HepG2 (cell line): ENCODE measurements around the gene TOX4. TPM values are rescaled to one million over a fixed set of nuclear protein-coding genes. Genes with fewer than 3 reads are reported as not detected.
A peak's percentile ranks its signal among the peaks of the same experiment; 100 is the strongest.

Experiments used
- DNMT1 ChIP-seq: sonication (generic); formaldehyde crosslinking; IDR thresholded peaks from 2 replicates; pipeline ENCODE4 v1.5.1; 2020; ENCODE audit warnings: mild to moderate bottlenecking, missing genetic modification reagents
- KAT7 ChIP-seq: IDR thresholded peaks from 2 replicates; pipeline ENCODE4 v1.6.1; 2018; ENCODE audit warnings: borderline replicate concordance, missing compliant biosample characterization
- PRDM10 ChIP-seq: sonication (generic); formaldehyde crosslinking; IDR thresholded peaks from 2 replicates; pipeline ENCODE4 v1.4.0; 2020; ENCODE audit warnings: low read depth, missing genetic modification reagents
- RNF219 ChIP-seq: sonication (generic); formaldehyde crosslinking; IDR thresholded peaks from 2 replicates; pipeline ENCODE4 v1.5.0; 2020; ENCODE audit warnings: mild to moderate bottlenecking, missing genetic modification reagents
- STAT6 ChIP-seq: sonication (generic); formaldehyde crosslinking; IDR thresholded peaks from 2 replicates; pipeline ENCODE4 v1.4.0; 2020; ENCODE audit warnings: missing genetic modification reagents, mild to moderate bottlenecking, borderline replicate concordance
- TFAP4 ChIP-seq: sonication (generic); IDR thresholded peaks from 2 replicates; pipeline ENCODE4 v1.6.1; 2016; ENCODE audit warnings: low read depth, borderline replicate concordance
- XBP1 ChIP-seq: sonication (generic); formaldehyde crosslinking; IDR thresholded peaks from 2 replicates; pipeline ENCODE4 v1.5.0; 2020; ENCODE audit warnings: missing genetic modification reagents
- ZKSCAN8 ChIP-seq: IDR thresholded peaks from 2 replicates; pipeline ENCODE4 v1.6.1; 2016; ENCODE audit warnings: borderline replicate concordance, missing genetic modification reagents, missing compliant biosample characterization
- ZNF124 ChIP-seq: sonication (generic); formaldehyde crosslinking; IDR thresholded peaks from 2 replicates; pipeline ENCODE4 v1.4.0; 2020; ENCODE audit warnings: missing genetic modification reagents
- ZNF292 ChIP-seq: sonication (generic); formaldehyde crosslinking; IDR thresholded peaks from 2 replicates; pipeline ENCODE4 v1.8.1; 2022; ENCODE audit warnings: mild to moderate bottlenecking, low read depth, missing genetic modification reagents, borderline replicate concordance
- ZNF333 ChIP-seq: sonication (generic); formaldehyde crosslinking; IDR thresholded peaks from 2 replicates; pipeline ENCODE4 v1.4.0; 2020; ENCODE audit warnings: mild to moderate bottlenecking, missing genetic modification reagents, borderline replicate concordance
- ZNF574 ChIP-seq: sonication (generic); formaldehyde crosslinking; IDR thresholded peaks from 2 replicates; pipeline ENCODE4 v1.4.0; 2020; ENCODE audit warnings: missing genetic modification reagents
- ZNF660 ChIP-seq: sonication (generic); formaldehyde crosslinking; IDR thresholded peaks from 2 replicates; pipeline ENCODE4 v1.5.1; 2020; ENCODE audit warnings: mild to moderate bottlenecking, low read depth, missing genetic modification reagents, borderline replicate concordance
- ZNF749 ChIP-seq: sonication (generic); formaldehyde crosslinking; IDR thresholded peaks from 2 replicates; pipeline ENCODE4 v1.8.0; 2022; ENCODE audit warnings: mild to moderate bottlenecking, missing genetic modification reagents, moderate library complexity, borderline replicate concordance
- ZSCAN31 ChIP-seq: sonication (generic); formaldehyde crosslinking; IDR thresholded peaks from 2 replicates; pipeline ENCODE4 v1.5.0; 2020; ENCODE audit warnings: low read depth, mild to moderate bottlenecking, missing genetic modification reagents
- polyA plus RNA-seq, 8 experiments: library from polyadenylated mRNA; depleted of rRNA in 3 of 8; stranded (reverse) in 7 of 8; unstranded in 1 of 8; fragments of >200 nt; fragmentation: Illumina TruSeq in 4 of 8; extraction: Trizol in 4 of 8; gene quantifications; 2 replicates each; pipeline versions ENCODE4 v1.2.1 to v1.2.3, GENCODE V29; 2011 to 2016; ENCODE audit warnings: low read depth in 4 of 8, missing spikeins in 1 of 8, mixed read lengths in 1 of 8; ENCODE audit not compliant: insufficient read depth in 1 of 8
- total RNA-seq, 5 experiments: library from RNA; depleted of rRNA; stranded (reverse); fragments of >200 nt; fragmentation: Illumina TruSeq; extraction: Trizol; gene quantifications; 2 replicates each; pipeline ENCODE4 v1.2.3, GENCODE V29; 2016; ENCODE audit warnings: low read depth in 1 of 5

Gene TOX4
- total and polyA plus RNA-seq, 2 of the 13 experiments (the other 11 are each of a cell fraction or from before 2014, with no cell fraction given), result 71.8 to 163 TPM

- TF ChIP-seq DNMT1, result peak; percentile 74; the same call in 1 of the 2 replicates
- TF ChIP-seq PRDM10, result no peak; the same call in 1 of the 2 replicates
- TF ChIP-seq ZSCAN31 (CRISPR knock-in tag), result no peak; the same call in 1 of the 2 replicates
- no peak; the same call in 1 of the 2 replicates for TF ChIP-seq XBP1 (CRISPR knock-in tag)
- TF ChIP-seq ZNF124 (CRISPR knock-in tag), result peak; percentile 54
- TF ChIP-seq ZNF660 (CRISPR knock-in tag), result no peak
- TF ChIP-seq ZNF749 (CRISPR knock-in tag), result no peak; the same call in 1 of the 2 replicates
- TF ChIP-seq ZNF574 (CRISPR knock-in tag), result peak; percentile 96
- TF ChIP-seq ZNF333 (CRISPR knock-in tag), result peak; percentile 94; the same call in 1 of the 2 replicates
- TF ChIP-seq TFAP4, result peak; percentile 66; the same call in 1 of the 2 replicates
- TF ChIP-seq RNF219 (CRISPR knock-in tag), result no peak
- peak; percentile 71; the same call in 1 of the 2 replicates for TF ChIP-seq STAT6 (CRISPR knock-in tag)
- TF ChIP-seq ZKSCAN8 (CRISPR knock-in tag), result peak; percentile 78
- peak; percentile 94 for TF ChIP-seq KAT7 (CRISPR knock-in tag)
- no peak; the same call in 1 of the 2 replicates for TF ChIP-seq ZNF292
These were observed at the start of gene TOX4, which contains the start of gene RAB2B (continued) for GRCh38 chr14:21476925-21477681.
